ENCODE data around the gene PTPRA.

GRCh38 chr20:3071266-3071609 lies 198.0 kb downstream of the PTPRA start:
- TF ChIP-seq, protein P1, sequence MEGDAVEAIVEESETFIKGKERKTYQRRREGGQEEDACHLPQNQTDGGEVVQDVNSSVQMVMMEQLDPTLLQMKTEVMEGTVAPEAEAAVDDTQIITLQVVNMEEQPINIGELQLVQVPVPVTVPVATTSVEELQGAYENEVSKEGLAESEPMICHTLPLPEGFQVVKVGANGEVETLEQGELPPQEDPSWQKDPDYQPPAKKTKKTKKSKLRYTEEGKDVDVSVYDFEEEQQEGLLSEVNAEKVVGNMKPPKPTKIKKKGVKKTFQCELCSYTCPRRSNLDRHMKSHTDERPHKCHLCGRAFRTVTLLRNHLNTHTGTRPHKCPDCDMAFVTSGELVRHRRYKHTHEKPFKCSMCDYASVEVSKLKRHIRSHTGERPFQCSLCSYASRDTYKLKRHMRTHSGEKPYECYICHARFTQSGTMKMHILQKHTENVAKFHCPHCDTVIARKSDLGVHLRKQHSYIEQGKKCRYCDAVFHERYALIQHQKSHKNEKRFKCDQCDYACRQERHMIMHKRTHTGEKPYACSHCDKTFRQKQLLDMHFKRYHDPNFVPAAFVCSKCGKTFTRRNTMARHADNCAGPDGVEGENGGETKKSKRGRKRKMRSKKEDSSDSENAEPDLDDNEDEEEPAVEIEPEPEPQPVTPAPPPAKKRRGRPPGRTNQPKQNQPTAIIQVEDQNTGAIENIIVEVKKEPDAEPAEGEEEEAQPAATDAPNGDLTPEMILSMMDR (IDR thresholded peaks at IDR 0.05; ENCODE audit: extremely low read depth in 1 of 2, insufficient read depth in 1 of 2, low read depth in 1 of 2, low read length in 2 of 2), result no peak
- TF ChIP-seq POLR2AphosphoS5 (IDR thresholded peaks at IDR 0.05; ENCODE audit: insufficient read depth, low read depth, low read length) (no peak), EZH2 (IDR thresholded peaks at IDR 0.05; ENCODE audit: borderline replicate concordance, low read depth, low read length, severe bottlenecking) (no peak)

Measured in endothelial cell of umbilical vein (primary cell).